Measurements from ENCODE around the gene FAF1. TPM values are rescaled to one million over a fixed set of nuclear protein-coding genes. Genes with fewer than 3 reads are reported as not detected.

The FAF1 gene
- polyA plus RNA-seq, 1 of the 3 experiments (the other 2 are of a cell fraction), result 8.7 TPM

DNA sequence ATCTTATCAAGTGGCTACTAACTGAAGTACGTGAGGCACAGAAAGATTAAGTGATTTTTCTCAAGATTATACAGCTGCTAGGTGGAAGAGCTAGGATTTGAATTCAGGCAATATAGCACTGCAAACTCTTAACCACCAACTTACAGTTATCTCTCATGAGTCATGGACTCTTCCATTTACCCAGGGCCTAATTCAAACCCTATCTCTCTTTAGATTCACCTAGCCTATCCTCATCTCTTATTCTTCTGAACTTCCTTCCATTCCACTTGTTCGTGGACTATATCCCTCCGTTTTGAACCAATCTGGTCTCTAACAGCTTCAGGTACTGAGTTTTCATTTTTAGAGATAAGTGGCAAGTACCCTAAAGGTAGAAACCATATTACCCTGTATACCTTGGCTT lies 444.0 kb downstream of the FAF1 start:
- Histone ChIP-seq H3K4me3 (ENCODE audit: low read depth in 2 of 2, low read length in 1 of 2) (no peak overlapping the region), H4K20me1 (ENCODE audit: insufficient read depth) (no peaks in the 10 kb centered on the region), H3K9ac (no peak overlapping the region), H3K4me1 (ENCODE audit: control insufficient read depth in 1 of 2, insufficient read depth in 2 of 2, low read depth in 1 of 2, low read length in 1 of 2) (no peaks in the 10 kb centered on the region), H3K4me2 (no peak overlapping the region), H3K36me3 (replicated peaks in 1 of 2; ENCODE audit: control insufficient read depth in 1 of 2, insufficient read depth in 2 of 2, low read length in 1 of 2) (no peaks in the 10 kb centered on the region), H3F3A (replicated peaks; ENCODE audit: insufficient read depth) (no peaks in the 10 kb centered on the region), H2AFZ (ENCODE audit: low read depth) (no peak overlapping the region), H3K27me3 (ENCODE audit: insufficient read depth) (no peaks in the 10 kb centered on the region), H3K27ac (ENCODE audit: low read depth in 2 of 2, low read length in 1 of 2) (no peak overlapping the region), H3K79me2 (ENCODE audit: insufficient read depth) (no peaks in the 10 kb centered on the region), H3K9me3 (no peaks in the 10 kb centered on the region), H3K9me2 (no peaks in the 10 kb centered on the region)
- POLR2A ChIA-PET, result no interaction called here
- WGBS (ENCODE audit: low lambda C conversion rate), result 88% methylated on average over 3 of the region's 3 CpGs
- CTCF ChIA-PET, result no interaction called here
- no peak for TF ChIP-seq SMC3 (IDR thresholded peaks at IDR 0.05; ENCODE audit: low read depth, low read length)
- TF ChIP-seq, protein P1, sequence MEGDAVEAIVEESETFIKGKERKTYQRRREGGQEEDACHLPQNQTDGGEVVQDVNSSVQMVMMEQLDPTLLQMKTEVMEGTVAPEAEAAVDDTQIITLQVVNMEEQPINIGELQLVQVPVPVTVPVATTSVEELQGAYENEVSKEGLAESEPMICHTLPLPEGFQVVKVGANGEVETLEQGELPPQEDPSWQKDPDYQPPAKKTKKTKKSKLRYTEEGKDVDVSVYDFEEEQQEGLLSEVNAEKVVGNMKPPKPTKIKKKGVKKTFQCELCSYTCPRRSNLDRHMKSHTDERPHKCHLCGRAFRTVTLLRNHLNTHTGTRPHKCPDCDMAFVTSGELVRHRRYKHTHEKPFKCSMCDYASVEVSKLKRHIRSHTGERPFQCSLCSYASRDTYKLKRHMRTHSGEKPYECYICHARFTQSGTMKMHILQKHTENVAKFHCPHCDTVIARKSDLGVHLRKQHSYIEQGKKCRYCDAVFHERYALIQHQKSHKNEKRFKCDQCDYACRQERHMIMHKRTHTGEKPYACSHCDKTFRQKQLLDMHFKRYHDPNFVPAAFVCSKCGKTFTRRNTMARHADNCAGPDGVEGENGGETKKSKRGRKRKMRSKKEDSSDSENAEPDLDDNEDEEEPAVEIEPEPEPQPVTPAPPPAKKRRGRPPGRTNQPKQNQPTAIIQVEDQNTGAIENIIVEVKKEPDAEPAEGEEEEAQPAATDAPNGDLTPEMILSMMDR (IDR thresholded peaks at IDR 0.05), result no peak
- TF ChIP-seq ELF1 (IDR thresholded peaks at IDR 0.05), result no peak
- TF ChIP-seq PBX3 (IDR thresholded peaks at IDR 0.05), result no peak
- TF ChIP-seq JUND (IDR thresholded peaks at IDR 0.05), result no peak
- TF ChIP-seq RXRA (IDR thresholded peaks at IDR 0.05; ENCODE audit: borderline replicate concordance, low read depth), result no peak
- no peak for TF ChIP-seq RCOR1 (IDR thresholded peaks at IDR 0.05; ENCODE audit: low read length)
- TF ChIP-seq EZH2phosphoT487 (IDR thresholded peaks at IDR 0.05; ENCODE audit: borderline replicate concordance, low read depth), result no peak
- no peak for TF ChIP-seq FOXM1 (IDR thresholded peaks at IDR 0.05; ENCODE audit: low read depth)
- TF ChIP-seq USF2 (IDR thresholded peaks at IDR 0.05; ENCODE audit: borderline replicate concordance, low read depth, low read length), result no peak
- TF ChIP-seq, protein P2, sequence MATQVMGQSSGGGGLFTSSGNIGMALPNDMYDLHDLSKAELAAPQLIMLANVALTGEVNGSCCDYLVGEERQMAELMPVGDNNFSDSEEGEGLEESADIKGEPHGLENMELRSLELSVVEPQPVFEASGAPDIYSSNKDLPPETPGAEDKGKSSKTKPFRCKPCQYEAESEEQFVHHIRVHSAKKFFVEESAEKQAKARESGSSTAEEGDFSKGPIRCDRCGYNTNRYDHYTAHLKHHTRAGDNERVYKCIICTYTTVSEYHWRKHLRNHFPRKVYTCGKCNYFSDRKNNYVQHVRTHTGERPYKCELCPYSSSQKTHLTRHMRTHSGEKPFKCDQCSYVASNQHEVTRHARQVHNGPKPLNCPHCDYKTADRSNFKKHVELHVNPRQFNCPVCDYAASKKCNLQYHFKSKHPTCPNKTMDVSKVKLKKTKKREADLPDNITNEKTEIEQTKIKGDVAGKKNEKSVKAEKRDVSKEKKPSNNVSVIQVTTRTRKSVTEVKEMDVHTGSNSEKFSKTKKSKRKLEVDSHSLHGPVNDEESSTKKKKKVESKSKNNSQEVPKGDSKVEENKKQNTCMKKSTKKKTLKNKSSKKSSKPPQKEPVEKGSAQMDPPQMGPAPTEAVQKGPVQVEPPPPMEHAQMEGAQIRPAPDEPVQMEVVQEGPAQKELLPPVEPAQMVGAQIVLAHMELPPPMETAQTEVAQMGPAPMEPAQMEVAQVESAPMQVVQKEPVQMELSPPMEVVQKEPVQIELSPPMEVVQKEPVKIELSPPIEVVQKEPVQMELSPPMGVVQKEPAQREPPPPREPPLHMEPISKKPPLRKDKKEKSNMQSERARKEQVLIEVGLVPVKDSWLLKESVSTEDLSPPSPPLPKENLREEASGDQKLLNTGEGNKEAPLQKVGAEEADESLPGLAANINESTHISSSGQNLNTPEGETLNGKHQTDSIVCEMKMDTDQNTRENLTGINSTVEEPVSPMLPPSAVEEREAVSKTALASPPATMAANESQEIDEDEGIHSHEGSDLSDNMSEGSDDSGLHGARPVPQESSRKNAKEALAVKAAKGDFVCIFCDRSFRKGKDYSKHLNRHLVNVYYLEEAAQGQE (IDR thresholded peaks at IDR 0.05; ENCODE audit: low read depth, low read length), result no peak
- no peak for TF ChIP-seq FOXJ3 (CRISPR knock-in tag; IDR thresholded peaks at IDR 0.05)
- TF ChIP-seq IRF3 (IDR thresholded peaks at IDR 0.05; ENCODE audit: low read depth, low read length), result no peak
- no peak for TF ChIP-seq MXI1 (IDR thresholded peaks at IDR 0.05; ENCODE audit: low read depth, low read length)
- DNase-seq, result no peak
